Hepatocyte (in vitro differentiated cells): ENCODE results near the gene SPNS2. TPM values are rescaled to one million over a fixed set of nuclear protein-coding genes. Genes with fewer than 3 reads are reported as not detected.

Experiments
- DNase-seq: peaks from one replicate; pipeline ENCODE4 v3.0.0-alpha.2; 2016; ENCODE audit warnings: low spot score
- H2AFZ ChIP-seq: fragments of 200-600 bp; sonication (generic); 2 replicates; pipeline ENCODE4 v1.6.0; 2016; ENCODE audit warnings: antibody characterized with exemption, mild to moderate bottlenecking
- H3K27ac ChIP-seq: fragments of 200-600 bp; sonication (generic); 2 replicates; pipeline ENCODE4 v1.5.1; 2016; ENCODE audit warnings: mild to moderate bottlenecking
- H3K27me3 ChIP-seq: fragments of 200-600 bp; sonication (generic); 2 replicates; pipeline ENCODE4 v1.6.1; 2016
- H3K36me3 ChIP-seq: fragments of 200-600 bp; sonication (generic); replicated peaks from 2 replicates; pipeline ENCODE4 v1.5.1; 2016; ENCODE audit warnings: low read depth; ENCODE audit not compliant: insufficient read depth
- H3K4me1 ChIP-seq: fragments of 200-600 bp; sonication (generic); 2 replicates; pipeline ENCODE4 v1.5.1; 2016; ENCODE audit warnings: mild to moderate bottlenecking, moderate library complexity; ENCODE audit not compliant: insufficient read depth
- H3K4me2 ChIP-seq: fragments of 200-600 bp; sonication (generic); 2 replicates; pipeline ENCODE4 v1.6.0; 2016
- H3K4me3 ChIP-seq: fragments of 200-600 bp; sonication (generic); 2 replicates; pipeline ENCODE4 v1.5.1; 2016; ENCODE audit warnings: mild to moderate bottlenecking
- H3K79me2 ChIP-seq: fragments of 200-600 bp; sonication (generic); 2 replicates; pipeline ENCODE4 v1.6.0; 2017; ENCODE audit warnings: mild to moderate bottlenecking
- H3K9me2 ChIP-seq: fragments of 200-600 bp; sonication (generic); replicated peaks from 2 replicates; pipeline ENCODE4 v1.6.0; 2017; ENCODE audit warnings: mild to moderate bottlenecking; ENCODE audit not compliant: insufficient read depth
- H3K9me3 ChIP-seq: fragments of 200-600 bp; sonication (generic); 2 replicates; pipeline ENCODE4 v1.5.1; 2016; ENCODE audit warnings: low read depth, mild to moderate bottlenecking
- H4K20me1 ChIP-seq: fragments of 200-600 bp; sonication (generic); 2 replicates; pipeline ENCODE4 v1.6.0; 2016; ENCODE audit warnings: mild to moderate bottlenecking; ENCODE audit not compliant: insufficient read depth, poor library complexity, severe bottlenecking
- EZH2 ChIP-seq: fragments of 200-600 bp; sonication (generic); IDR thresholded peaks from 2 replicates; pipeline ENCODE4 v1.6.1; 2016; ENCODE audit warnings: antibody characterized with exemption, mild to moderate bottlenecking, borderline replicate concordance
- EZH2phosphoT487 ChIP-seq: fragments of 200-600 bp; sonication (generic); IDR thresholded peaks from one replicate; pipeline ENCODE4 v1.6.1; 2018; ENCODE audit warnings: antibody characterized with exemption, mild to moderate bottlenecking, low read depth, moderate library complexity; ENCODE audit not compliant: unreplicated experiment, severe bottlenecking
- WGBS: methylation state at CpG from one replicate; pipeline ENCODE4 v1.1.6; 2016; ENCODE audit warnings: low lambda C conversion rate; ENCODE audit errors: missing lambda C conversion rate; 5-methylcytosine and 5-hydroxymethylcytosine counted together
- polyA plus RNA-seq: library from polyadenylated mRNA; unstranded; fragments of >200 nt; fragmentation: Nextera tagmentation; extraction: Ambion mirVana; gene quantifications from 2 replicates; pipeline ENCODE4 v1.2.1, GENCODE V29; 2016
- total RNA-seq: library from RNA; depleted of rRNA; stranded (reverse); fragments of >200 nt; gene quantifications from 2 replicates; pipeline ENCODE4 v1.2.3, GENCODE V29; 2014
- TF ChIP-seq, protein P1 (sequence below): fragments of 200-600 bp; sonication (generic); IDR thresholded peaks from 2 replicates; pipeline ENCODE4 v1.5.1; 2016; ENCODE audit warnings: antibody characterized with exemption, mild to moderate bottlenecking; ENCODE audit not compliant: poor library complexity

SPNS2 gene
- total and polyA plus RNA-seq, 2 experiments from 2014 or later = 5.6 to 10.3 TPM

DNA sequence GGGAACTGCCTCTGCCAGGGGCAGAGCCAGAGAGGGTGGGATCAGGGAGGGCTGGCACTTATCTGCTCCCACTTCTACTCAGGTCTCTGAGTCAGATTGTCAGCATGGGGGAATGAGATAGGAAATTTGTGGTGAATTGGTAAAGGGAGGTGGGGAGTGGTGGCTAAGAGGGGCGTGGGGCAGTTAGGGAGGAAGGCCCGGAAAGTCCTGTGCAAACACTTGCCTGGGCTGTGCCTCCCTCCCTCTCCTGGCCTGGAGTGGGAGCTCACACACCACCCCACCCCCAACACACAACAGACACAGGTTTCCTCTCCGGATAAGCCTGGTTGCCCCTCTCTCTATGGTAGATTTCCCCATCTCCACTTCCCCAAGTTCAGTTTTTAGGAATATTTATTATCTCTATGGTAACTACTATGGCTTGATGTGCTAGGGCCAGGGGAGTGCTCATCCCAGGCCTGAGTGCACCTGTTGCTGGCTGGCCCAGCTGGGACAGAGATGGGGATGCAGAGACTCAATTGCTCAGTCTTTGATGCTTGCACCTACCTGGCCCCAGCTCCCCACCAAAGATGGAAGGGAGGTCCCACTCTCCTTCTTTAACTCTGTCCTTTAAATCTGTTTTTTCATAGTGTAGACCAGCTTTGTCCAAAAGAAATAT, 2.7 kb downstream of the SPNS2 start:
- TF ChIP-seq EZH2phosphoT487 (no peak), EZH2 (no peak)
- TF ChIP-seq, protein P1, sequence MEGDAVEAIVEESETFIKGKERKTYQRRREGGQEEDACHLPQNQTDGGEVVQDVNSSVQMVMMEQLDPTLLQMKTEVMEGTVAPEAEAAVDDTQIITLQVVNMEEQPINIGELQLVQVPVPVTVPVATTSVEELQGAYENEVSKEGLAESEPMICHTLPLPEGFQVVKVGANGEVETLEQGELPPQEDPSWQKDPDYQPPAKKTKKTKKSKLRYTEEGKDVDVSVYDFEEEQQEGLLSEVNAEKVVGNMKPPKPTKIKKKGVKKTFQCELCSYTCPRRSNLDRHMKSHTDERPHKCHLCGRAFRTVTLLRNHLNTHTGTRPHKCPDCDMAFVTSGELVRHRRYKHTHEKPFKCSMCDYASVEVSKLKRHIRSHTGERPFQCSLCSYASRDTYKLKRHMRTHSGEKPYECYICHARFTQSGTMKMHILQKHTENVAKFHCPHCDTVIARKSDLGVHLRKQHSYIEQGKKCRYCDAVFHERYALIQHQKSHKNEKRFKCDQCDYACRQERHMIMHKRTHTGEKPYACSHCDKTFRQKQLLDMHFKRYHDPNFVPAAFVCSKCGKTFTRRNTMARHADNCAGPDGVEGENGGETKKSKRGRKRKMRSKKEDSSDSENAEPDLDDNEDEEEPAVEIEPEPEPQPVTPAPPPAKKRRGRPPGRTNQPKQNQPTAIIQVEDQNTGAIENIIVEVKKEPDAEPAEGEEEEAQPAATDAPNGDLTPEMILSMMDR = no peak
- no peaks in the 10 kb centered on the region for H3K36me3 ChIP-seq
- H3K27ac ChIP-seq = no peak overlapping the region
- no peaks in the 10 kb centered on the region for H3K79me2 ChIP-seq
- H4K20me1 ChIP-seq = no peaks in the 10 kb centered on the region
- H3K4me2 ChIP-seq = peak overlapping the region; percentile 41
- no peaks in the 10 kb centered on the region for H3K9me2 ChIP-seq
- H3K4me3 ChIP-seq = no peak overlapping the region
- H2AFZ ChIP-seq = no peak overlapping the region
- no peaks in the 10 kb centered on the region for H3K9me3 ChIP-seq
- 14% methylated on average over 3 of the region's 3 CpGs for WGBS
- no peak for DNase-seq
- peaks cover 25% of the 10 kb centered on the region for H3K27me3 ChIP-seq
- peaks cover 16% of the 10 kb centered on the region for H3K4me1 ChIP-seq

DNA sequence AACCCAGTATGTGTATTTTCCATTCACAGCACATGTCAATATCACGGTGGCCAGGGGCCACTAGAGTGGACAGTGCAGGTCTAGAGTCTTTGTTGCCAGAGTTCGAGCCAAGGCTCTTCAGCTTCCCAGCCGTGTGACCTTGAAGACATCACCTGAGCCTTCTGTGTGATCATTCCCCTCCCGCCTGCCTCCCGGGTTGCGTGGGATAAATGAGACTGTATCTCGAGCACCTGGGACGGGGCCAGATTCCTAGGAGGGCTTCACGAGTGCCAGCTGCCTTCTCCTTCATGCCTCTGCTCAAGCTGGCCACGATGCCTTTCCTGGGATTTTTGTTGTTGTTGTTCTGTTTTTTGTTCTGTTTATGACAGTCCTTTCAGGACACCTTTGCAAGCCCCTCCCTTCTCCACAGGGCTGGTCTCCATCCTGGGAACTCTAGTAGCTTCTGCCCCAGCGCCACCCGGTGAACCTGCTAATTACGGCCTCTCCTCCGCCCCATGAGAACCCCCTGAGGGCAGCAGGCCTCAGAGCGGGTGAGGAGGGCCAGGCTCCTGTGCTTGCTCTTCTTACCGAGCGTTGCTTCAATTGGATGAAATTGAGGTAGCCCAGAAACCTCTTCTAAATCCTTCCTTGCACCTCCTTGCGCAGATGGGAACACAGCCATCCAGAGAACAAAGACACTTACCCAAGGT, 3.9 kb downstream of the SPNS2 start:
- Histone ChIP-seq H3K4me2 (no peak overlapping the region), H3K27ac (no peak overlapping the region), H3K36me3 (no peaks in the 10 kb centered on the region), H3K9me2 (no peaks in the 10 kb centered on the region), H3K9me3 (no peaks in the 10 kb centered on the region), H3K4me1 (peaks cover 16% of the 10 kb centered on the region), H2AFZ (no peak overlapping the region), H3K27me3 (peaks cover 21% of the 10 kb centered on the region), H4K20me1 (no peaks in the 10 kb centered on the region), H3K79me2 (no peaks in the 10 kb centered on the region), H3K4me3 (no peak overlapping the region)
- WGBS = 56% methylated on average over 18 of the region's 18 CpGs
- no peak for DNase-seq
- TF ChIP-seq EZH2phosphoT487 = no peak
- TF ChIP-seq EZH2 = no peak
- TF ChIP-seq, protein P1 = no peak

DNA sequence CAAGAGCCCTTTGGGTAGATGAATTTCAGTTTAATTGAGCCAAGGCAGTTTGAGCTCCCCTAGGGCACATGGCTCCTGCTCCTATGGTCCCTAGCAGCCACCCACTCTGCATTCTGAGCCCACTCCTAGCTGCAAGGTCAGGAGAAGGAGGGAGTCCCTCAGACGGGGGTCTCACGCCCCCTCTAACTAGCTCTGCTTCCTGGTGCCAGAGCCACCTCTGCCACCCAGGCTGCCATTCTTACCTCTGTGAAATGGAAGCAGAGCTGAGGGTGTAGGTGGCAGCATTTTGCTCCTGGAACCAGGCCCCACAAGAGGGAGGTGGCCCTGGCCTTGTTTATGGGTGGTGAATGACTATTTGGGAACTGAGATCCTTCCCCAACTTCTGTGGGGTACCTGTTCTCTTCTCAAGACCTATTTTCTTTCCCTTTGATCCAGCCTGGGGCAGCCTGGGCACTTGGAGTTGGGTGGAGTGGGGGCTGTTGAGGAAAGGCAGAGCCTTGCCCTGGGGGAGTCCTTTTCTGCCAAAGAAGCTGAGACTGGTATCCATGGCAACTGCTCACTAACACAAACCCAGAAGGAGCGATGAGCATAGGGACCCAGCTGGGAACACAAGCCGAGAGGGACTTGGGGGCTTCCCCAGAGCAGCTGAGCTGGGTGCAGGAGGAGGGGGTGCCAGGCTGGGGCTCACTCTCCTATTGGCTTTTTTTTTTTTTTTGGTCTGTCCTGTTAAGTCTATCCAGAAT, 4.8 kb downstream of the SPNS2 start:
- H3K9me3 ChIP-seq = no peaks in the 10 kb centered on the region
- 69% methylated on average over 4 of the region's 4 CpGs for WGBS
- H3K27me3 ChIP-seq = peaks cover 21% of the 10 kb centered on the region
- no peaks in the 10 kb centered on the region for H3K79me2 ChIP-seq
- no peak for DNase-seq
- no peaks in the 10 kb centered on the region for H3K9me2 ChIP-seq
- peaks cover 14% of the 10 kb centered on the region for H3K4me1 ChIP-seq
- no peaks in the 10 kb centered on the region for H4K20me1 ChIP-seq
- no peak overlapping the region for H2AFZ ChIP-seq
- H3K4me3 ChIP-seq = no peak overlapping the region
- TF ChIP-seq, protein P1 = no peak
- no peak for TF ChIP-seq EZH2phosphoT487
- no peak for TF ChIP-seq EZH2
- H3K36me3 ChIP-seq = no peaks in the 10 kb centered on the region
- no peak overlapping the region for H3K27ac ChIP-seq
- no peak overlapping the region for H3K4me2 ChIP-seq
